B cell (primary cell): ENCODE results near the gene POLR1C.

ENCODE experiments used
- EZH2 ChIP-seq: IDR thresholded peaks from 2 replicates; pipeline ENCODE4 v1.6.1; 2012; ENCODE audit warnings: borderline replicate concordance, low read depth, mild to moderate bottlenecking, moderate library complexity, low read length; ENCODE audit not compliant: insufficient read depth, poor library complexity, severe bottlenecking
- TF ChIP-seq, protein P1 (sequence below): fragments of 200-600 bp; IDR thresholded peaks from one replicate; pipeline ENCODE4 v1.8.0; 2022; ENCODE audit warnings: antibody characterized with exemption, mild to moderate bottlenecking

DNA sequence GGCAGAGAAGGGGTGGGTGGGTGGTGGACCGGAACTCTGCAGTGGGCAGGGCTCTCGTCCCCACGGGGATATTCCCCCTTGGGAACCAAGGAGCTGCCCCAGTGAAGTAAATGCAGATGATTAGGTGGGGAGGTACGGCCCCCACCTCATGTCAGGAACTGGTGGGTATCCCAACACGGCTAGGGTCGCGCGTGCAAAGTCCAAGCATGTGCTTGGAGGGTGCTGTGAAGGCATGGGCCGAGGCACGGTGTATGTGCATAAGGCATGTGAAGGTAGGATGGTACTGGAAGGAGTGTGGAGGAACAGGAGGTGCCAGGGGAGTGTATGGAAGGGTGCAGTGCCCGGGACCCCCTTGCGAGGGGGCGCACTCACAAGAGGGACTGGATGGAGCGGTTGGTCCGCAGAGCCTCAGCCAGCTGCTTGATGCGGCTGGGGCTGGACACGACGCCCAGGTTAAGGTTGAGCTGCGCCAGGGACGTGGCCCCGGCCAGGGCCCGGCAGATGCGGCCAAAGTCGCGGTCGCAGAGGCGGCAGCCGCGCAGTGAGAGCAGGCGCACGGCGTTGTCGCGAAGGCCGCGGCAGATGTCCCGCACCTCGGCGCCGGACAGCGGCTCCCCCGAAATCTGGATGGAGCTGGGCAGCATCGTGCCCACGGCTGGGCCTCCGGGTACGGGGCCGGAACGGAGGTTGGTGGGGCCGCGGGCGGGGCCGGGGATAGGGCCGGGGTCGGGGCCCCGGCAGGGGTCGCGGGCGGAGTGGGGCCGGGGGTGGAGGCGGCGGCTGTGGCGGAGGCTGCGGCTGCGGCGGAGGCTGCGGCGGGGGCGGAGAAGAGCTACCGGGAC, 7.5 kb upstream of the POLR1C start:
- TF ChIP-seq, protein P1, sequence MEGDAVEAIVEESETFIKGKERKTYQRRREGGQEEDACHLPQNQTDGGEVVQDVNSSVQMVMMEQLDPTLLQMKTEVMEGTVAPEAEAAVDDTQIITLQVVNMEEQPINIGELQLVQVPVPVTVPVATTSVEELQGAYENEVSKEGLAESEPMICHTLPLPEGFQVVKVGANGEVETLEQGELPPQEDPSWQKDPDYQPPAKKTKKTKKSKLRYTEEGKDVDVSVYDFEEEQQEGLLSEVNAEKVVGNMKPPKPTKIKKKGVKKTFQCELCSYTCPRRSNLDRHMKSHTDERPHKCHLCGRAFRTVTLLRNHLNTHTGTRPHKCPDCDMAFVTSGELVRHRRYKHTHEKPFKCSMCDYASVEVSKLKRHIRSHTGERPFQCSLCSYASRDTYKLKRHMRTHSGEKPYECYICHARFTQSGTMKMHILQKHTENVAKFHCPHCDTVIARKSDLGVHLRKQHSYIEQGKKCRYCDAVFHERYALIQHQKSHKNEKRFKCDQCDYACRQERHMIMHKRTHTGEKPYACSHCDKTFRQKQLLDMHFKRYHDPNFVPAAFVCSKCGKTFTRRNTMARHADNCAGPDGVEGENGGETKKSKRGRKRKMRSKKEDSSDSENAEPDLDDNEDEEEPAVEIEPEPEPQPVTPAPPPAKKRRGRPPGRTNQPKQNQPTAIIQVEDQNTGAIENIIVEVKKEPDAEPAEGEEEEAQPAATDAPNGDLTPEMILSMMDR: no peak
- no peak for TF ChIP-seq EZH2
